Measurements from ENCODE around the gene ATXN2.
"Not testable (repeated sequence)": the region's sequence is repeated elsewhere in the genome, so short reads cannot be mapped to it uniquely, and the experiment has no call there.

The ATXN2 gene

DNA sequence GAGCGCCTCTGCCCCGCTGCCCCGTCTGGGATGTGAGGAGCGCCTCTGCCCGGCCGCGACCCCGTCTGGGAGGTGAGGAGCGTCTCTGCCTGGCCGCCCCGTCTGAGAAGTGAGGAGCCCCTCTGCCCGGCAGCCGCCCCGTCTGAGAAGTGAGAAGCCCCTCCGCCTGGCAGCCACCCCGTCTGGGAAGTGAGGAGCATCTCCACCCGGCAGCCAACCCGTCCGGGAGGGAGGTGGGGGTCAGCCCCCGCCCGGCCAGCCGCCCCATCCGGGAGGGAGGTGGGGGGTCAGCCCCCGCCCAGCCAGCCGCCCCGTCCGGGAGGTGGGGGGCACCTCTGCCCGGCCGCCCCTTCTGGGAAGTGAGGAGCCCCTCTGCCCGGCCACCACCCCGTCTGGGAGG lies 91.9 kb downstream of the ATXN2 start:
- not testable (repeated sequence) for DNase-seq (ENCODE audit: extremely low read depth in 1 of 2, low read depth in 1 of 2)

- DNase-seq (ENCODE audit: extremely low read depth in 1 of 2, low read depth in 1 of 2): no peak
These were observed 92.9 kb downstream of the ATXN2 start for GRCh38 chr12:111506260-111506659.

DNA sequence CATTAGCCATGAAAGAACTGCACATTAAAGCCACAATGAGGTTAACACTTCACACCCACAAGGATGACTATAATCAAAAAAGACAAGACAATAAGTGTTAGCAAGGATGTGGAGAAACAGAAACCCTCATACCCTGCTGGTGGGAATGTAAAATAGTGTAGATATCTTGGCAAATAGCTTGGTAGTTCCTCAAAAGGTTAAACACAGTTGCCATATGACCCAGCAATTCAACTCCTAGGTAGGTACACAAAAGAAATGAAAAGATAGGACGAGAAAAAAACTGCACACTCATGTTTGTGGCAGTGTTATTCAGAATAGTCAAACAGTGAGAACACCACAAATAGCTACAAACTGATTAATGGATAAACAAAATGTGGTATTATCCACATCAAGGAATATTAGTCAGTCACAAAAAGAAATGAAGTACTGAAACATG lies 93.5 kb downstream of the ATXN2 start:
- DNase-seq (ENCODE audit: extremely low read depth in 1 of 2, low read depth in 1 of 2): no peak

GRCh38 chr12:111503116-111503515 lies 96.0 kb downstream of the ATXN2 start:
- DNase-seq (ENCODE audit: extremely low read depth in 1 of 2, low read depth in 1 of 2): no peak

- DNase-seq (ENCODE audit: extremely low read depth in 1 of 2, low read depth in 1 of 2): no peak
These were observed 104.4 kb downstream of the ATXN2 start for GRCh38 chr12:111494676-111495075.

GRCh38 chr12:111492979-111493378 lies 106.1 kb downstream of the ATXN2 start:
- not testable (repeated sequence) for DNase-seq (ENCODE audit: extremely low read depth in 1 of 2, low read depth in 1 of 2)

GRCh38 chr12:111488798-111489197 lies 110.3 kb downstream of the ATXN2 start:
- no peak for DNase-seq (ENCODE audit: extremely low read depth in 1 of 2, low read depth in 1 of 2)

- DNase-seq (ENCODE audit: extremely low read depth in 1 of 2, low read depth in 1 of 2): no peak
These were observed 110.8 kb downstream of the ATXN2 start for GRCh38 chr12:111488271-111488670.

GRCh38 chr12:111482462-111482861 lies 116.7 kb downstream of the ATXN2 start:
- DNase-seq (ENCODE audit: extremely low read depth in 1 of 2, low read depth in 1 of 2): no peak

- DNase-seq (ENCODE audit: extremely low read depth in 1 of 2, low read depth in 1 of 2): no peak
These were observed 127.9 kb downstream of the ATXN2 start for GRCh38 chr12:111471236-111471635.

DNA sequence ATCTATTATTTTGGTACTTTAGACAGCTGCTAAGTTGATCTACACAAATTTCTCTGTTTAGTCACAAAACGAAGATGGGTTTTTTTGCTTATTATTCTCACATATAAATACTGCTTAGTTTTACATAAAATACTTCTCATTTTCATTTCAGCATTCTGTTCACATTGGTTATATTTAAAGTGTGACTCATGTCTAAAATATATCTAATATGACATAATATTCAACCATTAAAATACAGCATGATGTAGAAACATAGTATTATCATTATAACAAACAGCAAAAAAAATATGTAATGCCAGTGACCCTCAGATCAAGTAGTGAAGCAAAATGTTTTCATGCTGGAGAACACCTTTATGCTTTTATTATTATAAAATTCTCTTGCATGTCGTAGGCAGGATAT lies 129.7 kb downstream of the ATXN2 start:
- no peak for DNase-seq (ENCODE audit: extremely low read depth in 1 of 2, low read depth in 1 of 2)

DNA sequence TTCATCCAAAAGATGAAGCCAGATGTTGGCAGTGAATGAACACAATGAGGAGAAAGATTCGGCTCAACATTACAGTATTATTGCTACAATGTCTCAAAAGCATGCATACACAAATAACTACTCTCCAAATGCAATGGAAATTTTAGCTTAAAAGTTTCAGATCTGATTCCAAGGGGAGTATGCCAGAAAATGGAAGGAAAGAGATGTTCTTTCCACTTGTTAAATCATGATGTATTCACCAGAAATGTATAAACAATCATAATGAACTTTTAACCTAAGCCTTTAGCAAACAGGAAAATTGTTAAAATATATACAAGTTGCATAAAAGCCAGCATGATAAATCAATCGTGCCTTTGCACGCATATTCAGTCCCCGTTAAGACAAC lies 131.3 kb downstream of the ATXN2 start:
- DNase-seq (ENCODE audit: extremely low read depth in 1 of 2, low read depth in 1 of 2): no peak

- no peak for DNase-seq (ENCODE audit: extremely low read depth in 1 of 2, low read depth in 1 of 2)
These were observed 131.8 kb downstream of the ATXN2 start for GRCh38 chr12:111467092-111467856.

GRCh38 chr12:111462210-111462769 lies 136.8 kb downstream of the ATXN2 start:
- no peak for DNase-seq (ENCODE audit: extremely low read depth in 1 of 2, low read depth in 1 of 2)

DNA sequence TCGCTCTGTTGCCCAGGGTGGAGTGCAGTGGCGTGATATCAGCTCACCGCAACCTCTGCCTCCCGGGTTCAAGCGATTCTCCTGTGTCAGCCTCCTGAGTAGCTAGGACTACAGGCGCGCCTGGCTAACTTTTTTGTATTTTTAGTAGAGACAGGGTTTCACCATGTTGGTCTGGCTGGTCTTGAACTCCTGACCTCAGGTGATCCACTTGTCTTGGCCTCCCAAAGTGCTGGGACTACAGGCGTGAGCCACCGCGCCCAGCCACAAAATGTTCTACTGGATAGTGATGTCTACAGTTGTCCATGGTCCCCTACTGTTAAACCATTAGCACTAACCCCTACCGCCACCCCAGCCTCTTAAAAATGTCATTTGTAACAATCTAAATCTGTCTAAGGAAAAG lies 139.0 kb downstream of the ATXN2 start:
- not testable (repeated sequence) for DNase-seq (ENCODE audit: extremely low read depth in 1 of 2, low read depth in 1 of 2)

DNA sequence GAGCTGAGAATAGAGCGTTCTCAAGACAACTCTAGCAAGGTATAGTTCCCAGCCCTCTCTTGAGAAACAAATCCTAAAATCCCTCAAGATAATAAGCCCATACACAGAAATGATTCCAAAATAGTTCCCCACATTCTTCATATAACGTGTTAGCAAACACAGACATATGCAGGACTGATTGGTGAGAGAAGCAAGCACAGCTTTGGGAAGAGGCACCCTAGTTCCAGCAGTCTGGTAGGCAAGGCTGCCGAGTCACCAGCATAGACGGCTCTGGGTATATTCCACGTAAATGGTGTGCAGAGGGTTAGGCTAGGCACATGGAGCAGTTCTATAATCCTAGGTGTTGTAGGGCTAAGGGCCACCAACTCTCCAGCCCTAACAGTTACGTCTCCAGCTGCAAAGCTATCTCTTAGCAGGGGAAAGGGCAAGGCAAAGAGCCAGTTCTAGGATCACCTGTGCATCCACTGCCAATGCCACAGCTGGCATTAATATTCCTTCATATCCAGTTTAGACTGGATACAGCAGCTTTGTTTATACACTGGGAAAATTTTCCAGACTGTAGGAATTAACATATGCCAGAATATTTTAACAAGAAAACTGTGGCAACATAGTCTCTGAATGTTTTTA lies 140.5 kb downstream of the ATXN2 start:
- no peak for DNase-seq (ENCODE audit: extremely low read depth in 1 of 2, low read depth in 1 of 2)

- DNase-seq (ENCODE audit: extremely low read depth in 1 of 2, low read depth in 1 of 2): no peak
These were observed 141.5 kb downstream of the ATXN2 start for GRCh38 chr12:111457577-111457976.

DNA sequence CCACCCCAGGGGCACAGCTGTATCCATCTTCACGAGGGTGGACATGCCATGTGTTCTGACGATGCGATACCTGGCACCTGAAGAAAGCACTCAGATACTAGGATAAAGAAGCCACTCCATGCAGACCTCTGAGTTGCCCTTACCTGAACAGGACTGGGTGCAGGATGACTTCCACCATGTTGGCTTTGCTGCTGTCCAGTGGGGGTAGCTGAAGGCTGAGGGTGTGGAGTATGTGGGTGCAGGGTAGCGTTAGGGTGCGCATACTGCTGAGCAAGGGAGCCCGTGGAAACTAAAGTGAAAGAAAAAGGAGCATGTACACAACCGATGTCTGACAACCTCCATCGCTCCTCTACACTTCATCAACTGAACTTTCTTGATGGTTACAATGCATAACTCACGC lies 142.0 kb downstream of the ATXN2 start:
- no peak for DNase-seq (ENCODE audit: extremely low read depth in 1 of 2, low read depth in 1 of 2)

- DNase-seq (ENCODE audit: extremely low read depth in 1 of 2, low read depth in 1 of 2): no peak
These were observed 143.4 kb downstream of the ATXN2 start for GRCh38 chr12:111455448-111456320.

DNA sequence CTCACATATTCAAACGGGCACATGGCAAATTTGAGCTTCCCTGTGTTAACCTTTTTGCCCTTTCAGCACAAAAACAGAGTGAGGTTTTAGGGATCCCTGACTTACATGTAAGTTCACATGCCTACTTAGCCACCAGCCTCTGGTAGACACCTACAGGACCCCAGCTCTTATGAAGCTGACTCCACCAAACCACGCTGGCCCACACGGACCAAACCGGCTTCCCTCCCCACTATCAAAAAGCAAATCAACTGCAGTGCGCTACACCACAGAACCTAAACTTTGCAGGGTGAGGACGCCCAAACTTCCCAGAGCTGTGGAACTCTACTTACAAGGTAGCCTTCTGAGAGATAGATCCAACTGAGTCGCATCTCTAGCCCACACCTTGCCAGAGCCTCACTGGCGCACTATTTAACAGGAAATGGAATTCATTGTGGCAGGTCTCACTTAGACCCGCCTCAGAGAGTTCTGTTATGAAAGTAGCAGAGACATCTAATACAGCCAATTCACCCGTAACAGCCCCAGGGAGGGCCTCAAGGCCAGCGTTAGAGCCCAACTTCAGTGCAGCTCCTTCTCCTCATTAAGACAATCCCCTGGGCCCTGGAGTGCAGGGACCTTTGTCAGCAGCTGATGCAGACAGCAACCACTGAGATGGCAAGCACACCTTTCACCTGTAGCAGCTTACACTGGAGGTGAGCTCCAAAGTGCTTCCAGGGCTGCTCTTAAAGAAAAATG lies 144.2 kb downstream of the ATXN2 start:
- no peak for DNase-seq (ENCODE audit: extremely low read depth in 1 of 2, low read depth in 1 of 2)

DNA sequence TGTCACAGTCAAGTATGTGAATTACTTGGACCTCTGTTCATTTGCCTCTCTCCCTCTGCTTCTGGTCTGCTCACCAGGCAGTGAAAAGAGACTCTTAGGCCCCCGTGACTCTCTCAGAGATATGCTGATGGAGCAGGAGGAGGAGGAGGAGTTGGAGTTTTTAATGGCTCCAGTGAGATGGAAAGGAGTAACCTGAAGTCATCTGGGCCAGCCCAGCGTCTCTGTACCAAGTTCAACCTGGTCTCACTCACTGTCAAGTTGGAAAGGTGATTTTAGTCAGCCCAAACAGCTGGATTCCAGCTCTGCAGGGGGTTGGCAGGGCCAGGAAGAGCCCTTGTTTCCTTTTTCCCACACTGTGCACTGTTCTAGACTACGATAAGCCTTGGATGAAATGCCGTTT lies 144.8 kb downstream of the ATXN2 start:
- DNase-seq (ENCODE audit: extremely low read depth in 1 of 2, low read depth in 1 of 2): no peak

Measured in activated CD8-positive, alpha-beta memory T cell treated with anti-CD3 and anti-CD28 coated beads for 1 hour (primary cell).